Measurements from ENCODE around the gene TMEM222. TPM values are rescaled to one million over a fixed set of nuclear protein-coding genes. Genes with fewer than 3 reads are reported as not detected.

TMEM222 gene
- total RNA-seq, 1 donor from 2014 or later = 50.0 TPM

DNA sequence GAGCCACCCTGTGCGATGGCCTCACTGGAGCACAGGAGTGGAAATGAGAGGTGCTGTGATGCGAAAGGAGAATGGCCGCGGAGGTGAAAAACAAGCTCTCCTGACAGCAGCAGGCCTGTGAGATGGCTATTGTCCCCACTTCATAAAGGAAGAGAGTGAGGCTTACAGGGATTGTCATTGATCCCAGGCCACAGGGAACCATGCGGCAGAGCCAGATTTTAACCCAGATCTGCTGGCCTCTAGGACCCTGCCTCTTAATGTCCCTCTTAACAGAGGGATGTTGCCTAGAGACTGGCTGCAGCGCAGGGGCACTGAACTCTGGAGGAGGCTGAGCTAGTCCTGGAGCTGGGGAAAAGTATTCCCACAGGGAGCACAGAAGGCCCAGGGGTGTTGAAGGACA lies 16.8 kb downstream of the TMEM222 start:
- H3K36me3 Mint-ChIP-seq (ENCODE audit: unreplicated experiment) = no peaks in the 10 kb centered on the region
- peaks cover 14% of the 10 kb centered on the region for H3K27me3 Mint-ChIP-seq (ENCODE audit: unreplicated experiment)
- peaks cover 18% of the 10 kb centered on the region for H3K4me1 Mint-ChIP-seq (ENCODE audit: low read depth, unreplicated experiment)
- no peak overlapping the region for H3K4me3 Mint-ChIP-seq (ENCODE audit: unreplicated experiment)
- H3K27ac Mint-ChIP-seq (ENCODE audit: unreplicated experiment) = no peak overlapping the region
- peaks cover 11% of the 10 kb centered on the region for H3K9me3 Mint-ChIP-seq (ENCODE audit: unreplicated experiment)
- no peak for DNase-seq
- TF ChIP-seq, protein P1, sequence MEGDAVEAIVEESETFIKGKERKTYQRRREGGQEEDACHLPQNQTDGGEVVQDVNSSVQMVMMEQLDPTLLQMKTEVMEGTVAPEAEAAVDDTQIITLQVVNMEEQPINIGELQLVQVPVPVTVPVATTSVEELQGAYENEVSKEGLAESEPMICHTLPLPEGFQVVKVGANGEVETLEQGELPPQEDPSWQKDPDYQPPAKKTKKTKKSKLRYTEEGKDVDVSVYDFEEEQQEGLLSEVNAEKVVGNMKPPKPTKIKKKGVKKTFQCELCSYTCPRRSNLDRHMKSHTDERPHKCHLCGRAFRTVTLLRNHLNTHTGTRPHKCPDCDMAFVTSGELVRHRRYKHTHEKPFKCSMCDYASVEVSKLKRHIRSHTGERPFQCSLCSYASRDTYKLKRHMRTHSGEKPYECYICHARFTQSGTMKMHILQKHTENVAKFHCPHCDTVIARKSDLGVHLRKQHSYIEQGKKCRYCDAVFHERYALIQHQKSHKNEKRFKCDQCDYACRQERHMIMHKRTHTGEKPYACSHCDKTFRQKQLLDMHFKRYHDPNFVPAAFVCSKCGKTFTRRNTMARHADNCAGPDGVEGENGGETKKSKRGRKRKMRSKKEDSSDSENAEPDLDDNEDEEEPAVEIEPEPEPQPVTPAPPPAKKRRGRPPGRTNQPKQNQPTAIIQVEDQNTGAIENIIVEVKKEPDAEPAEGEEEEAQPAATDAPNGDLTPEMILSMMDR (IDR thresholded peaks at IDR 0.05; ENCODE audit: partially characterized antibody, unreplicated experiment) = no peak

DNA sequence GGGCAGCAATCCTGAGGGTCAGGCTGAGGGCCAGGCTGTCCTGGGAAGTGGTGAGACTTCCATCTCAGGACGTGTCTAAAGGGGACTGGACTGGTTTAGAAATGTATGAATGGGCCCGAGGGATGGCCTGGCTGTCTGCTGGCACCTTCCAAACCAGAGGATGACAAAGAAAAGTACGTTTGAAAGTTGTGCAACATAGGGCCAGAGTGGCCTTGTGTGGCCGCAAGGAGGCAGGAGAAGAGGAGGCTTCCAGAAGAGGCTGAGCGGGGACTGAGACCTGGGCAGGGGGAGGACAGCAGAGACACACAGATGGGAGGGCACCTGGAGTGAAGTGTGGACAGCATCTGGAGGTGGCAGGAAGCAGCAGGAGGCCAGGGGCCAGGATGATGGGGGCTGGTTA lies 17.2 kb downstream of the TMEM222 start:
- peaks cover 14% of the 10 kb centered on the region for H3K27me3 Mint-ChIP-seq (ENCODE audit: unreplicated experiment)
- DNase-seq = no peak
- H3K4me3 Mint-ChIP-seq (ENCODE audit: unreplicated experiment) = no peak overlapping the region
- no peak overlapping the region for H3K27ac Mint-ChIP-seq (ENCODE audit: unreplicated experiment)
- peaks cover 11% of the 10 kb centered on the region for H3K9me3 Mint-ChIP-seq (ENCODE audit: unreplicated experiment)
- H3K4me1 Mint-ChIP-seq (ENCODE audit: low read depth, unreplicated experiment) = peaks cover 18% of the 10 kb centered on the region
- H3K36me3 Mint-ChIP-seq (ENCODE audit: unreplicated experiment) = no peaks in the 10 kb centered on the region
- TF ChIP-seq, protein P1 (IDR thresholded peaks at IDR 0.05; ENCODE audit: partially characterized antibody, unreplicated experiment) = no peak

DNA sequence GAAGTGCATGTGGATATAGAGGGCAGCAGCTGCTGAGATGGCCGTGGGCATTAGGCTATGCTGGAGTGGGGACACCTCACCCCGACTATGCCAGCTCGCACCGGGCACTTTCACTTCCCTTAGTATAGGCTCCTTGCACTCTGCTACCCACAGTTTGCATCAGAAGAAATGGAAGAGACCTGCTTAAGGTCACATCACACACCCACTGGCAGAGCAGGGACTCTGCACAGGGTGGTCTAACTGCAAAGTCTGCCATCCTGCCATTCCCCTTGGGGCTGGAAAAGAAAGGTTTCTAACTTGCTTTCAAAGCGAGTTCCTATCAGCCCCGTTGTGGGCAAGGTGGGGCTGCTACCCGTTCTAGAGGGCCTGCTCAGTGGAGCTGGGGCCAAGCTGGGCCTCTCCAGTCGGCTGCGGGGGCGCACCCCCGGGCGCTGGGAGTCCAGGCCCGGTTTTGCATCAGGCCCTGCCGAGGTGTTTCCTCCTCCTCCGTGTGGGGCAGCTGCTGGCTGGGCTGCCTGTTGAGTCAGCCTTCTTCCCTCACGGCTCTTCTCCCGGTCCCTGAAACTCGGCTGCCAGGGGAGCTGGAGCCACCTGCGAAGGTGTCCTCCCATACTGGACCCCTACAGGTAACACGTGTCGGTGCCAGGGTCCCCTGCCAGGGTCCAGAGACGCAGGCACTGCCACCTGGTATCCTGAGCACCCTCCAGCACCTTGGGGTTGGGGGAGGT lies 19.7 kb downstream of the TMEM222 start, which contains the start of gene SYTL1:
Gene SYTL1, plus strand, starts transcription at position 498 of the 728 bp plus-strand sequence. CDS start 3,313 bp downstream, outside the sequence.
- Mint-ChIP-seq H3K27ac (ENCODE audit: unreplicated experiment) (peak within 1 kb of the TSS; percentile 46), H3K9me3 (ENCODE audit: unreplicated experiment) (peaks cover 10% of the 10 kb centered on the region), H3K4me1 (ENCODE audit: low read depth, unreplicated experiment) (peaks cover 15% of the 10 kb centered on the region), H3K36me3 (ENCODE audit: unreplicated experiment) (no peaks in the 10 kb centered on the region), H3K27me3 (ENCODE audit: unreplicated experiment) (peaks cover 10% of the 10 kb centered on the region), H3K4me3 (ENCODE audit: unreplicated experiment) (peak within 1 kb of the TSS; percentile 34)
- DNase-seq = no peak
- TF ChIP-seq, protein P1 (IDR thresholded peaks at IDR 0.05; ENCODE audit: partially characterized antibody, unreplicated experiment) = no peak

DNA sequence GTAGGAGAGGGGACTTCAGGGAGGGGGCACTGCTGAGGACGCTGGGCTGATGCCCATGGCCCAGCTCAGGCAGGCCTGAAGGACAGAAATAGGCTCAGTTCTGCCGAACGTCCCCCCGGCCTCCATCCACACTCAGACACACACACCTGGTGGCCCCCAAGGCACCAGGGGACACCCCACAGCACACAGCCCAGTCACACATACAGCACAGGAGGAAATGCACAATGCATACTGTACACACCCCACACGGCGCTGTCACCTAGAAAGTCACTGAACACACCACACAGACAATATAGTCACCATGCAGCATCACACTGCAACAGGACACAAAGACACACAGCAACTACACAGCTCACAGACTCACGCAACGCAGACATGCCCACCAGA lies 20.4 kb downstream of the TMEM222 start:
- peak overlapping the region; percentile 34 for H3K4me3 Mint-ChIP-seq (ENCODE audit: unreplicated experiment)
- peaks cover 8% of the 10 kb centered on the region for H3K27me3 Mint-ChIP-seq (ENCODE audit: unreplicated experiment)
- peaks cover 8% of the 10 kb centered on the region for H3K9me3 Mint-ChIP-seq (ENCODE audit: unreplicated experiment)
- peaks cover 15% of the 10 kb centered on the region for H3K4me1 Mint-ChIP-seq (ENCODE audit: low read depth, unreplicated experiment)
- no peaks in the 10 kb centered on the region for H3K36me3 Mint-ChIP-seq (ENCODE audit: unreplicated experiment)
- H3K27ac Mint-ChIP-seq (ENCODE audit: unreplicated experiment) = peak overlapping the region; percentile 46
- DNase-seq = no peak
- TF ChIP-seq, protein P1 (IDR thresholded peaks at IDR 0.05; ENCODE audit: partially characterized antibody, unreplicated experiment) = no peak
